Cortex of kidney (tissue), 1 donor: ENCODE data around the gene ADGRL3.
"Not testable (repeated sequence)": the region's sequence is repeated elsewhere in the genome, so short reads cannot be mapped to it uniquely, and the experiment has no call there.

Experiments
- DNase-seq: peaks from one replicate; lab custom pipeline; 2025; lab: John Stamatoyannopoulos, UW

Gene ADGRL3

GRCh38 chr4:61646746-61647350 is 446.7 kb downstream of the ADGRL3 start:
- DNase-seq, result not testable (repeated sequence)

- no peak for DNase-seq
Observed at GRCh38 chr4:61648264-61648663, 448.1 kb downstream of the ADGRL3 start.

- DNase-seq, result no peak
Observed at GRCh38 chr4:61657016-61657415, 456.9 kb downstream of the ADGRL3 start.

- no peak for DNase-seq
Observed at GRCh38 chr4:61661960-61662359, 461.8 kb downstream of the ADGRL3 start.

- no peak for DNase-seq
Observed at GRCh38 chr4:61662362-61662761, 462.2 kb downstream of the ADGRL3 start.

- DNase-seq, result no peak
Observed at GRCh38 chr4:61663310-61663709, 463.2 kb downstream of the ADGRL3 start.

- no peak for DNase-seq
Observed at GRCh38 chr4:61665649-61666048, 465.5 kb downstream of the ADGRL3 start.

- DNase-seq, result no peak
Observed at GRCh38 chr4:61666244-61666643, 466.1 kb downstream of the ADGRL3 start.

- no peak for DNase-seq
Observed at GRCh38 chr4:61671599-61671998, 471.5 kb downstream of the ADGRL3 start.

GRCh38 chr4:61675464-61675863 is 475.3 kb downstream of the ADGRL3 start:
- no peak for DNase-seq

GRCh38 chr4:61678297-61678696 is 478.2 kb downstream of the ADGRL3 start:
- DNase-seq, result no peak

GRCh38 chr4:61693520-61693919 is 493.4 kb downstream of the ADGRL3 start:
- DNase-seq, result no peak

GRCh38 chr4:61714387-61714911 is 514.3 kb downstream of the ADGRL3 start:
- no peak for DNase-seq

- no peak for DNase-seq
Observed at GRCh38 chr4:61716426-61716825, 516.3 kb downstream of the ADGRL3 start.

- DNase-seq, result no peak
Observed at GRCh38 chr4:61723492-61723891, 523.4 kb downstream of the ADGRL3 start.

GRCh38 chr4:61727286-61727685 is 527.2 kb downstream of the ADGRL3 start:
- DNase-seq, result no peak

- no peak for DNase-seq
Observed at GRCh38 chr4:61734409-61734808, 534.3 kb downstream of the ADGRL3 start.

GRCh38 chr4:61739887-61740286 is 539.8 kb downstream of the ADGRL3 start:
- DNase-seq, result no peak

- no peak for DNase-seq
Observed at GRCh38 chr4:61740886-61741285, 540.8 kb downstream of the ADGRL3 start.

GRCh38 chr4:61741327-61742096 is 541.4 kb downstream of the ADGRL3 start:
- no peak for DNase-seq

- DNase-seq, result no peak
Observed at GRCh38 chr4:61750810-61751209, 550.7 kb downstream of the ADGRL3 start.

- DNase-seq, result no peak
Observed at GRCh38 chr4:61752617-61753016, 552.5 kb downstream of the ADGRL3 start.

GRCh38 chr4:61753739-61754138 is 553.6 kb downstream of the ADGRL3 start:
- DNase-seq, result no peak
